ENCODE measurements around the gene LRRC59.
A peak's percentile ranks its signal among the peaks of the same experiment; 100 is the strongest.

DNA sequence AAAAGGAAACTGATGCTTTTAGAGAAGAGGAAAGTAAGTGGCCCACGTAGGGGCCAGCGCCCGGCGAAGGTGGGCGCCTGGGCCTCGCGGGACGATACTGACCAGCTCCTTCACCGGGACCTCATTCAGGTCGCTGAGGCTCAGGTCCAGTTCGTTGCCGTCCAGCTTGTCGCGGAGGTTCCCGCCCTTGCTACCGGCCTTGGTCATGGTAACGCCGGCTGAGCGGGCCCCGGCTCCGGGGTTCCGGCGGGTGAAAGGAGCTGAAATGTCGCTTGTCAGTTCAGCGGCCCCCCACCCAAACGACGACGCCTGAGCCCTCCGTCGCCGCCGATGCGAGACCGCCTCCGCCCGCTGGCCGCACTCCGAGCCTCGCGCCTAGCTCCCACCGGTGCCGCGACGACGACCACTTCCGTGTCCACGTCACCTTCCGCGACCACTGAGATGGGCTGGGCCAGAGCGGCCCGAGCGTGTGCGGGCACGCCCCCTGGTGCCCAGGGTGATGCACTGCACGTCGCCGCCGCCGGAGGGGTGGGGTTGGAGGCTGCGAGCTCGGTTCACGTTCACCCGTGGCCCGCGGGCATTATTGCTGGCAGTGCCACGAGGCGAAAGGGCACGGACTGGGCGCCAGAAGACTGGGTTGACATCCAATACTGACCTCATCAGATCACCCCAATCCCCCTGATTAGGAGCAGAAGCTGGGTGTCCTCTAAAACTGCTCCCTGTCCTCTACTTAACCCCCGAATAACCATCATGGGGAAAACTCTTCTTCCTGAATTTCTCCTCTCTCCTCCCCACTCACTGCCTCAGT, at the start of gene LRRC59:
- TF ChIP-seq, protein P1, sequence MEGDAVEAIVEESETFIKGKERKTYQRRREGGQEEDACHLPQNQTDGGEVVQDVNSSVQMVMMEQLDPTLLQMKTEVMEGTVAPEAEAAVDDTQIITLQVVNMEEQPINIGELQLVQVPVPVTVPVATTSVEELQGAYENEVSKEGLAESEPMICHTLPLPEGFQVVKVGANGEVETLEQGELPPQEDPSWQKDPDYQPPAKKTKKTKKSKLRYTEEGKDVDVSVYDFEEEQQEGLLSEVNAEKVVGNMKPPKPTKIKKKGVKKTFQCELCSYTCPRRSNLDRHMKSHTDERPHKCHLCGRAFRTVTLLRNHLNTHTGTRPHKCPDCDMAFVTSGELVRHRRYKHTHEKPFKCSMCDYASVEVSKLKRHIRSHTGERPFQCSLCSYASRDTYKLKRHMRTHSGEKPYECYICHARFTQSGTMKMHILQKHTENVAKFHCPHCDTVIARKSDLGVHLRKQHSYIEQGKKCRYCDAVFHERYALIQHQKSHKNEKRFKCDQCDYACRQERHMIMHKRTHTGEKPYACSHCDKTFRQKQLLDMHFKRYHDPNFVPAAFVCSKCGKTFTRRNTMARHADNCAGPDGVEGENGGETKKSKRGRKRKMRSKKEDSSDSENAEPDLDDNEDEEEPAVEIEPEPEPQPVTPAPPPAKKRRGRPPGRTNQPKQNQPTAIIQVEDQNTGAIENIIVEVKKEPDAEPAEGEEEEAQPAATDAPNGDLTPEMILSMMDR (conservative IDR thresholded peaks at IDR 0.05; ENCODE audit: low read depth, low read length), result peak; percentile 99
- TF ChIP-seq RAD21 (IDR thresholded peaks at IDR 0.05; ENCODE audit: low read length) (peak; percentile 56), CEBPB (IDR thresholded peaks at IDR 0.05; ENCODE audit: low read depth, low read length) (no peak), MAFK (IDR thresholded peaks at IDR 0.05; ENCODE audit: low read depth, low read length) (no peak), FOS (IDR thresholded peaks at IDR 0.05; ENCODE audit: low read depth, low read length) (0 out of 2 replicates have a peak, but pooled peaks have one; percentile 10)
- TF ChIP-seq, protein P2, sequence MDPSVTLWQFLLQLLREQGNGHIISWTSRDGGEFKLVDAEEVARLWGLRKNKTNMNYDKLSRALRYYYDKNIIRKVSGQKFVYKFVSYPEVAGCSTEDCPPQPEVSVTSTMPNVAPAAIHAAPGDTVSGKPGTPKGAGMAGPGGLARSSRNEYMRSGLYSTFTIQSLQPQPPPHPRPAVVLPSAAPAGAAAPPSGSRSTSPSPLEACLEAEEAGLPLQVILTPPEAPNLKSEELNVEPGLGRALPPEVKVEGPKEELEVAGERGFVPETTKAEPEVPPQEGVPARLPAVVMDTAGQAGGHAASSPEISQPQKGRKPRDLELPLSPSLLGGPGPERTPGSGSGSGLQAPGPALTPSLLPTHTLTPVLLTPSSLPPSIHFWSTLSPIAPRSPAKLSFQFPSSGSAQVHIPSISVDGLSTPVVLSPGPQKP (IDR thresholded peaks at IDR 0.05; ENCODE audit: borderline replicate concordance, low read depth, low read length), result no peak
